Anterior cingulate cortex (tissue), 58 donors: Measurements from ENCODE around the gene PRSS50.
A peak's percentile ranks its signal among the peaks of the same experiment; 100 is the strongest.

Source experiments
- DNase-seq, 58 donors: peaks; one replicate each; lab custom pipeline; 2025; lab: John Stamatoyannopoulos, UW

PRSS50 gene

GRCh38 chr3:46673151-46674030, 44.3 kb downstream of the PRSS50 start:
- DNase-seq = no peak

DNA sequence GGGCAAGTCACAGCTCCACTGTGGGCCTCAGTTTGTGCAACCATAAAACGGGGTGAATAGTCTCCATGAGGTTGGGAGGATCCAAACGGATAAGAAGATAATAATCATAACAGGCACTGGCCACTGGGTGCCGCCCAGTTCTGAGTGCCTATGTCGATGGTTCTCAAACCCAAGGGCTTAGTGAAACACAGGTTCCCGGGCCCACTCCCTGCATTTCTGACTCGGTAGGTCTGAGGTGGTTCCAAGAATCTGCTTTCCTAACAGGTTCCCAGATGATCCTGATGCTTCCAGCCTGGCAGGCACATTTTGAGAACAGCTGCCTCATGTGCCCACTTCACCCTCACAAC, 45.3 kb downstream of the PRSS50 start:
- no peak for DNase-seq

- no peak for DNase-seq
Observed at GRCh38 chr3:46671541-46672348, 45.9 kb downstream of the PRSS50 start.

DNA sequence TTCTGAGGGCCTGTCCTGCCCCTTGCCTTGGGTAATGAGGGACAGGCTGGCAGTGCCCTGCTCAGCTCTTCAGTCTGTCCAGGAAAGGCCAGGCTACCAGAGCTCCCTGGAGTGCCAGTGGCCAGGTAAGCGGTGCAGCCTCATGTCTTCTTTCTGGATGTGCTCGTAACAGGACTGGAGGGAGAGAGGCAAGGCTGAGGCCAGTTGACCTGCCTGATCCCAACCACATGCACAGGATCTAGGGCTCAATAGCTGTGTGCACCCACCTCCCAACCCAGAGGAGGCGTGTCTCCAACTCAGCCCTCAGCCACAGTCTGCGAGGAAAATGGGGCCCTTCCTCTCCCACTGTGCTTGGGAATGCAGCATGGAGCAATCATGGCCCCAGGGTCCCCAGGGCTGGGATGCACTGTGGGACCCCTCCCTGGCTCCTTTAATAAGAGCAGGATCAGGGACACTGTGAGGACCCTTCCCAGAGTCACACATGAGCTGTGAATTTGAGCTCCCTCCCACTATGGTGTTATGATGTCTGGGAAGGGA, 46.7 kb downstream of the PRSS50 start:
- DNase-seq = no peak

DNA sequence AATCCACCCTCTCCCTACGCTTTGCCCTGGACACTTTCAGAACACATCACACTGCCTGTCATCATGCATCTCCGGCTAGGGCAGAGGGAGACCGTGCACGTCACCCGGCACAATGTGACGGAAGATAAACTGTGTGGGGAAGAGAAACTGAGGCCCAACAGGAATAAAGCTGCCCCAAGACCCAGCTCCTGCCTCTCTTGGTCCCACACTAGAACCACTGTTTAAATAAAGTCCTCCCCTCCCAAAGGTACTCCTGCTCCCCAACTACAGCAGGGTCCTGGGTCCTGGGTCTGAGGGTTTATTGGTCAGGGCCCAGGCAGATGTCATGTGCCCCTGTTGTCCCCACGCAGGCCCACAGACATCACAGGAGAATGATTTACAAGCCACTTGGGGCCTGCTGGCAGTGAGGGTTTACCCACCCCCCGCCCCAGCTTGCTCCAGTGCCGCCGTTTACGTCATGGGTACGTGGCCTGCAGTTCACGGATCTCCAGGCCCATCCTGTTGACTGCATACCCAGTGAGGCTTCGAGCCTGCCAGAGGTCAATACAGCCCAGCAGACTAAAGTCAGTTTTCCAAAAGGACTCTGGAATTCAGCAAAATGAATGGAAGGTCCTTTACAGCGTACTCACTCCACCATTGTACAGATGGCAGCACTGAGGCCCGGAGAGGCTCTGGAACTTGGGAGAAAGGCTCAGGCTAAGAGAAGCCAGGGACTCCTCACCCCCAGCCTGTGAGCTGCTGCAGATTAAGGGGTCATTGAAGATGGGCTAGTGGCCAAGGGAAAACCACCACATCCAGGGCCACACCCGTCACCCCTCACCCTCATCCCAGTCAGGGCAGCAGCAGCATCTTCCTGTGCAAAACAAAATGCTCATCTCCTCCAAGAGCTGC, 47.4 kb downstream of the PRSS50 start:
- no peak for DNase-seq

GRCh38 chr3:46669191-46669999, 48.3 kb downstream of the PRSS50 start:
- peak in 1 of 58 donors; percentile 25 for DNase-seq

- DNase-seq = no peak
Observed at GRCh38 chr3:46668591-46668990, 49.1 kb downstream of the PRSS50 start.

DNA sequence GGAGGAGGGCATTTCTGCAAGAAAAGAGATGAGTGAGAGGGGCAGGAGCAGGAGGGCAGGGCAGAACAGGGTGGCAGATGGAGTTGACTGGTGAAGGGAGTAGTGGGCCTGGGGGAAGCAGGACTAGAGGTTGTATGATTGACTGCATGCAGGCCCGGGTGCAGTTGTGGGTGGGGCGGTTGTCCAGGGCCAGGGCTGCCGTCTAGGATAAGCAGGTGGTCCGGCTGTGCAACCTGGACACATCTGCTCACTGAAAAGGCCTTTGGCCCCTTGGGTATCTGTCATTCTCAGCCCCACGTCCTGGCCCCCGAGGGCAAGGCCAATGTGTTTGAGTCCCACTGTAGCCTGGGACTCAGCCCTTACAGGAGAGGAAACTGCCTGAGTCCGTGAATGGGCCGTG, 49.6 kb downstream of the PRSS50 start:
- DNase-seq = no peak

DNA sequence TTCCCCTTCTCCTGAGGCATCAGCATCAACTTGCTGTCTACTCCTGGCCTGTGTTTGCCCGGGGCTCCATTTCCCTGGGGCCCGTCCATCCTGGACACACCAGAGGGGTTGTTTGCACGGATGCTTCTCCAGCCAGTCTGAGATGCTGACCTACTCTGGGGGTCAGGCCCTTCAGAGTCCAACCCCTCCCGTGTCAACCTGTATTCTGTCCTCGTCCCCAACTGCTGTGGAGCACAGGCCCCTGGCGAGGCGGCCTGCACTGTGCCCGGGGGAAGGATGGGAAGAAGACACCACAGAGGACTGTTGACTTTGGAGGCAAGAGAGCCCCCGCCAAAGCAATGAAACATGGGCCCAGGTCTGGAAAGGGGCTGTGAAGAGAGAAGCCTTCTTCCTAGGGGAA, 50.0 kb downstream of the PRSS50 start:
- no peak for DNase-seq

GRCh38 chr3:46667061-46667621, 50.5 kb downstream of the PRSS50 start:
- no peak for DNase-seq

DNA sequence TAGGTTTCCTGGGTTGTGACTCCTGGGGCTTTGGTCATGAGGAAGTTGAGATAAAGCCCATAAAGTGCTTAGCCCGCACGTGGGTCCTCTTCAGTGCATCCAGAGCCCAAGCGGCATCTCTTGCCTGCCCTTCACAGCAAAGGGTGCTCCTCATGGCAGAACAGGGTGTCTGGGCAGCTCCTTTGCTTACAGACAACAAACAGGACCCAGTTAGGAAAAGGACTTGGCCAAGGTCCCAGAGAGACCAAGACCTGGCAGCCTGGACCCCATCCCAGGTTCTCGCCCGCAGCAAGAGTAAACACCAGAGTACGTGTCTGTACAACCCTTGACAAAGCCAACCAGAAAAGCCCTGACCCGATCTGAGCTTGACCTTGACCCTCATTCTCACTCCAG, 51.2 kb downstream of the PRSS50 start:
- no peak for DNase-seq

DNA sequence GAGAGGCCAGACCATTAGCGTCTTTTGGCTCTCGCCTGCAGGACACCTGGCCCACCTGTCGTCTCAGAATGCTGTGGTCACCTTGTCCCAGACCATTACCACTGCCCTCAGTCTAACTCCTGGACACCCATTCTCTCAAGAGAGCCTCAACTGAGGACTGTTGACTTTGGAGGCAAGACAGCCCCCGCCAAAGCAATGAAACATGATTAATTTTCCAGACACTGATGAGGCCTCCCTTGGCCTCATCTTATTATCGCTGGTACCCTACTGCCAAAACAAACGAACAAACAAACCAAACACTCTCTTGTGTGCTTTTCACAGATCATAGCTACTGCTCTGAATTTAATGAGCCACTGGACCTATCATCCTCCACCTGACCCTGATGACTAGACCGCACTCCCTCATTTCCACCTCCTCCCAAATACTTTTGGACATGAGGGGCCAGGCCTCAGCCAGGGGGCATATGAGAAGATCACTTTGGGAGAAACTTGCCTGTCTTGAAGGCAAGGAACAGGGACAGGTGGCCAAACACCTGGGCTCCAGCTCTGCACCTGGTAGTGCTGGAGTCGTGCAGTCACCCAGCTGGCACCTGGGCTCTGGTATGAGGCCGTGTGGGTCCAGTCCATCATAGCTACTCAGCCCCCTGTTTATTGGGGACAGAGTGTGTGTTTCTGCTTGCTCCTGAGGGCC, 51.8 kb downstream of the PRSS50 start:
- no peak for DNase-seq

DNA sequence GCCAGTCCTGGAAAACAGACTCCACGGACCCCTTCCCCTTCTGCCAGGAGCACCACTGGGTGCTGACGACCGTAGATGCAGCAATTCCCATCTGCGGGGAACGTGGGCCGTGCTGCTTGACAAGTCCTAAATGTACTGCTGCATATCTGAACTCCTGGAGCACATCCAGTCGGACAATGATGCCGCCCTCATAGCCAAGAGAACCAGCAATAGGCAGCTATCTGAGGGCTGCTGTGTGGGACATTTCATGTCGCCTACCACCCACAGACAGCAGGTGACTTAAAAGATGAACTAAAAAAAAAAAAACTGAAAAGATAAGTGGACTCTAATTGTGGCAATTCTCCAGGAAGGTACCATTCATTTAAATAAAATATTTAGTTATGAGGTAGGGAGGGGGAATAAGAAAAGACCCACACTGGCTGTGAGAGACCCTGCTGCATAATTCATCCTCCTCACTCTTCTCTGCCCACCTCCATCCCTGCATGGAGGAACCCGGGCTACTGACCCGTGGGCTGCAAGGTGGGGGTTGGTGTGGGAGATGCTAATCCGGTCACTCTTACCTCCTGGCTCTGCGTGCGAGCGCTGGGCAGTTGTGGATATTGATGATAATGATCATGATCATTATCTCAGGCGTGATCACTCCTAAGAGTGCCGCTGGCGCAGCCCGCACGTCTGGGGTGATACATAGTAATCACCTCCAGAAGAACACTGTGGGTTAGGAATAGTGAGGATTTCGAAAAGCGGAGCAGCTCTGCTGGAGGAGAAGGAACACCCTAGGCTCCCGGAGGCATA, 52.5 kb downstream of the PRSS50 start:
- peak in 24 of 58 donors; percentile 8 to 66 (median 38) for DNase-seq

DNA sequence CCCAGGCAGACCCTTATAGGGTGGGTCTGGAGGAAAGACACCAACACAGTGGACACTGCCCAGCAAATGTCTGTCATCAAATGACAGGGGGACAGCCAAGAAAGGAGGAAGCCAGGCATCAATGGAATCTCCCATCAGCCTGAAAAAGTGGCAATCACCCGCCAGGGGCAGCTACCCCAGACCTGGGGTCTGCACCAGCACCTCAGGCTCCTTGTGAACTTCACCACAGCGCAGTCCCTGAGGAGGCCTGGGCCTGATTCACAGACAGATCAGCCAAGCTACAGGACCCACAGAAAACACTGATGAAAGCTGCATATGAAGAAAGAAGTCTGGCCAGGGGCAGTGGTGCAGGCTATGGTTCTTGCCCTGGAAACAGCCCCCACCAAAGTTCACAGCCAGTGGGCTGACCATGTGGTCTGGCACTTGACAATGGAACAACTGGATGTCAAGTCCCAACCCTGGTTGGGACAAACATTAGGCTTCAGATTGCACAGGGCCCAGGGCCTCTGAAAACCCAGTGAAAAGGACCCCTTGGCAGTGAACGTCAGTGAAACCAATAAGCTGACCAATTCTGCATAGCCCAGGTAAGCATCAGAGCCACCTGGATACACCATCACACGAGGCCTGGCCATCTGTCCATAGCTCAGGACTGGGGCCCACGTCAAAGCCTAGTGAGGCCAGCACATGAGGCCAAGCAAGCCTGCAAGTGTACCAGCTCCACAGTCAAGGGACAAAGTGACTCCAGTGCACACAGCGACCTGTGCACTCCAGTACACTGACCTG, 53.3 kb downstream of the PRSS50 start:
- DNase-seq = no peak

- no peak for DNase-seq
Observed at GRCh38 chr3:46663591-46664135, 54.0 kb downstream of the PRSS50 start.

DNA sequence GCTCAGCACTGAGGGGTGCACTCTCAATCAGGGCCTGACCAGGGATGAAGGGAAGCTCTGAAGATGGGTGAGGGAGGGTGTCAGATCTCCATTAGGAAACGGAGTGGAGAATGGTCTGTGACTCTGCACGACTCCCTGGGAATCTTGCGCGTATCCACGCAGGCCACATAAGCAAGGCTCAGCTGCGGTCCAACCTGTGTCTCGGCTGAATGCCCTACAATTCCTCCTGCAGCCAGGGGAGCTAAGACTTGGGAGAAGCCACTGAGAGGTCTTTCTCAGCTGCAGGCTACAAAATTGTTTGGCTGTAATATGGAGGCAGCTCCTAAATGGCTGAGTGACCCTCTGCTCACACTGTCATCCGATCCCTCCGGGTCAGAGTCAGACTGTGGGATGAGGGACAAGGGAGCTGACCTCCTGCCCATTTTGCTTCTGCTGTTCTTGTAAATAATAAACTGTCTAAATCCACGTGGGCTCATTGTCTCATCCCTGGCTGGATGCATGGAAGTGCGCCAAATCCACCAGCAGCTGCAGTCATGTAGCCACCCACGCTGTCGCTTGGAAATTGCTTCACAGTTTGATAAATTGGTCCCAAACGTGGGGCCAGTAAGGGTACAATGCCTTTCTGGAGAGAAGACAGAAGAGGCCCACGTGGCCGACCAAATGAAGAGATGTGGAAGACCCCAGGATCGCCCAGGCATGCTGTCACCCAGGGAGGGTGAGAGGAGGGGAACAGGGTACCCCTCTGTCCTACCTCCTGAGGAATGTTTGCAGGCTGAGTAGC, 54.7 kb downstream of the PRSS50 start:
- DNase-seq = peak in 46 of 58 donors; percentile 13 to 84 (median 48)
